Lung (tissue), 12 donors: ENCODE data around the gene GP9. TPM values are rescaled to one million over a fixed set of nuclear protein-coding genes. Genes with fewer than 3 reads are reported as not detected.

Source experiments
- ATAC-seq: fragments of 200-7000 bp; cut with Tn5 transposase; one replicate; pipeline ENCODE4 v1.9.1; 2020; ENCODE audit warnings: moderate number of reproducible peaks; ENCODE audit not compliant: insufficient read depth, low FRiP score
- DNase-seq, 3 donors: peaks; one replicate each; pipeline ENCODE4 v3.0.0-alpha.2; 2013 to 2017
- H3K27ac ChIP-seq, 2 donors: one replicate each; pipeline ENCODE4 v1.5.1; 2013; ENCODE audit warnings: mild to moderate bottlenecking in 2 of 2, moderate library complexity in 2 of 2, control low read depth in 1 of 2, inconsistent platforms in 1 of 2, low read depth in 1 of 2, low read length in 1 of 2
- H3K27me3 ChIP-seq, 3 donors: one replicate each; pipeline ENCODE4 v1.5.1; 2013; ENCODE audit warnings: low read length in 2 of 3; ENCODE audit not compliant: control insufficient read depth in 3 of 3, insufficient read depth in 3 of 3
- H3K36me3 ChIP-seq, 4 donors: one replicate each; pipeline ENCODE4 v1.5.1; 2013; ENCODE audit warnings: low read length in 4 of 4, mild to moderate bottlenecking in 1 of 4, moderate library complexity in 1 of 4; ENCODE audit not compliant: control insufficient read depth in 4 of 4, insufficient read depth in 4 of 4
- H3K4me1 ChIP-seq, 5 donors: one replicate each; pipeline ENCODE4 v1.5.1; 2013; ENCODE audit warnings: low read length in 5 of 5, mild to moderate bottlenecking in 2 of 5, moderate library complexity in 1 of 5; ENCODE audit not compliant: control insufficient read depth in 5 of 5, insufficient read depth in 5 of 5
- H3K4me3 ChIP-seq: one replicate; pipeline ENCODE4 v1.5.1; 2013; ENCODE audit warnings: mild to moderate bottlenecking, control low read depth, moderate library complexity
- H3K9ac ChIP-seq, 2 donors: one replicate each; pipeline ENCODE4 v1.5.1; 2013; ENCODE audit warnings: low read length in 2 of 2, control low read depth in 1 of 2; ENCODE audit not compliant: insufficient read depth in 1 of 2
- H3K9me3 ChIP-seq, 4 donors: one replicate each; pipeline ENCODE4 v1.5.1; 2013; ENCODE audit warnings: low read length in 3 of 4, mild to moderate bottlenecking in 1 of 4, moderate library complexity in 1 of 4; ENCODE audit not compliant: control insufficient read depth in 4 of 4, insufficient read depth in 3 of 4
- WGBS, 2 donors: extraction: QIAGEN DNeasy Blood & Tissue Kit; methylation state at CpG; one replicate each; pipeline ENCODE4 v1.1.7; 2013; 5-methylcytosine and 5-hydroxymethylcytosine counted together
- polyA plus RNA-seq, 2 donors: library from polyadenylated mRNA; stranded (reverse); fragments of 200-250 nt; gene quantifications; one replicate each; pipeline ENCODE4 v1.2.1, GENCODE V29; 2013
- total RNA-seq, 2 donors: library from RNA; depleted of rRNA in 1 of 2; stranded (reverse); fragments of >200 nt in 1 of 2; gene quantifications; one replicate each; pipeline ENCODE4 v1.2.1, GENCODE V29; 2014 to 2021
- TF ChIP-seq, protein P1 (sequence below): IDR thresholded peaks from 2 replicates; pipeline ENCODE4 v1.5.1; 2012; ENCODE audit warnings: mild to moderate bottlenecking; ENCODE audit errors: control extremely low read depth, extremely low read depth
- donor health status: control.
- donor health status: control.
- donor health status: Bipolar disorder and iron deficiency.
- donor health status: healthy.
- donor health status: DM: yes; HTN: yes; CAD: no.

Gene GP9
- total and polyA plus RNA-seq, 4 donors = 0.40 to 6.2 (median 2.2) TPM

DNA sequence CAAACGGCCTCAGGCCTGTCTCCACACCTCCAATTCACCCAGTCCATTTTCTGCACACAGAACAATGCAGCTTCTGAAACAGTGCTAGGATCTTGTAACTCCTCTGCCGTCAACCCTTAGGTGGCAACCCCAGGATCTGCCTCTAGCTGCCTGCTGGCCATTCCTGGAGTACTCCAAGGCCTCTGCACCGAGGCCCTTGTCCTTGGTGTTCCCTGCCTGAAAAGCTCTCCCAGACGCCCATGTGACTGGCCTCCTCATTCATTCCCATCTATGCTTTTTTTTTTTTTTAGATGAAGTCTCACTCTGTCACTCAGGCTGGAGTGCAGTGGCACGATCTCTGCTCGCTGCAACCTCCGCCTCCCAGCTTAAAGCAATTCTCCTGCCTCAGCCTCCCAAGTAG lies 42.7 kb downstream of the GP9 start:
- Histone ChIP-seq H3K27ac (no peak overlapping the region), H3K36me3 (peaks cover 0 to 10% (median 1%) of the 10 kb centered on the region in 4 donors), H3K4me3 (no peak overlapping the region), H3K9ac (no peak overlapping the region), H3K9me3 (no peaks in the 10 kb centered on the region), H3K4me1 (peaks cover 0 to 19% (median 0%) of the 10 kb centered on the region in 5 donors), H3K27me3 (no peaks in the 10 kb centered on the region)
- ATAC-seq (no peak), DNase-seq (no peak)
- TF ChIP-seq, protein P1, sequence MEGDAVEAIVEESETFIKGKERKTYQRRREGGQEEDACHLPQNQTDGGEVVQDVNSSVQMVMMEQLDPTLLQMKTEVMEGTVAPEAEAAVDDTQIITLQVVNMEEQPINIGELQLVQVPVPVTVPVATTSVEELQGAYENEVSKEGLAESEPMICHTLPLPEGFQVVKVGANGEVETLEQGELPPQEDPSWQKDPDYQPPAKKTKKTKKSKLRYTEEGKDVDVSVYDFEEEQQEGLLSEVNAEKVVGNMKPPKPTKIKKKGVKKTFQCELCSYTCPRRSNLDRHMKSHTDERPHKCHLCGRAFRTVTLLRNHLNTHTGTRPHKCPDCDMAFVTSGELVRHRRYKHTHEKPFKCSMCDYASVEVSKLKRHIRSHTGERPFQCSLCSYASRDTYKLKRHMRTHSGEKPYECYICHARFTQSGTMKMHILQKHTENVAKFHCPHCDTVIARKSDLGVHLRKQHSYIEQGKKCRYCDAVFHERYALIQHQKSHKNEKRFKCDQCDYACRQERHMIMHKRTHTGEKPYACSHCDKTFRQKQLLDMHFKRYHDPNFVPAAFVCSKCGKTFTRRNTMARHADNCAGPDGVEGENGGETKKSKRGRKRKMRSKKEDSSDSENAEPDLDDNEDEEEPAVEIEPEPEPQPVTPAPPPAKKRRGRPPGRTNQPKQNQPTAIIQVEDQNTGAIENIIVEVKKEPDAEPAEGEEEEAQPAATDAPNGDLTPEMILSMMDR = no peak
- WGBS, 2 donors = 86 to 90% methylated on average over 7 of the region's 7 CpGs

DNA sequence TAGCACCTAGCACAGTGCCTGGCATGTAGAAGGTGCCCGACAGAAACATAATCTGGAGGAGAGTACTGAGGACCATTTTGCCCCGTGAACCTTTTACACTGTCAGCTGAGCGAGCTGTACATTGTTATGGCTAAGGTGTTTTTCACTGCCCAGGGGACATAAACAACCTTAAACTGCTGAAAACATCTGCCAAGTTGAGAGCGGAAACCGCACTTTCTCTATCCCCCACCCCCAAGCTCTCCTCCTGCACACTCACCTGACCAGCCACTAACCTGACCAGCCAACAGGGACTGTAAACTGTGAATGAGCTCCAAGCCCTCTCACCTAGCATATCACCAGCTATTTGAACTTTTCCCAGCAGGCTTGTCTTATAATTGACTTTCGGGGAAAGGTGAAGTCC lies 43.5 kb downstream of the GP9 start:
- DNase-seq (no peak), ATAC-seq (no peak)
- Histone ChIP-seq H3K4me3 (no peak overlapping the region), H3K9me3 (no peaks in the 10 kb centered on the region), H3K27ac (no peak overlapping the region), H3K4me1 (peaks cover 0 to 19% (median 0%) of the 10 kb centered on the region in 5 donors), H3K9ac (no peak overlapping the region), H3K27me3 (no peaks in the 10 kb centered on the region), H3K36me3 (peaks cover 0 to 14% (median 3%) of the 10 kb centered on the region in 4 donors)
- TF ChIP-seq, protein P1 = no peak
- WGBS, 2 donors = 95 to 97% methylated on average over 6 of the region's 6 CpGs

DNA sequence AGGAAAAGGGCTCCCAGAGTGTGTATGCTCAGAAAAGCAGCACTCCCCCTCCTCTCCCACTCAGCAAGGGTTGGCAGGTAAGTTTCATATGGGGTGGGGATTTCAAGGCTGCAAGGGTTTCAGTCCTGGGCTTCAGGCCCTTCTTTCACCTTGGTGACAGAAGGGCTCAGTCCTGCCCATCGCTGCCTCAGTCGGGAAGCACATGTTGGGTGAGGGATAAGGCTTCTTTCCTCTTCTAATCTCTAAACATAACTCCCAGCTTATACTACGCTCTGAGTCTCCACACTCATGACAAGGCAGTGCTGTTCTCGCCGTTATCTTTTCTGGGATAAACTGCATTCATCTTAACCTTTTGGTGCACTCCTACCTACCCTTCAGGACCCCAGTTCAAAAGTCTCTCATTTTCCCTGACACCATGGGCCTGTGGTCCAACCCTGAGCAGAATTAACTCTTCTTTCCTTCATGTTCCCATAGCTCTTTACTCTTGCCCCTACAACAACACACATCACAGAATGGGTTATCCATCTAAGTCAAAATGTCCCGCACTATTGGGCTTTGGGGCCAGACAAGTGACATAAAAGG lies 44.0 kb downstream of the GP9 start:
- DNase-seq (no peak), ATAC-seq (no peak)
- H3K27me3 ChIP-seq = no peaks in the 10 kb centered on the region
- peaks cover 0 to 14% (median 3%) of the 10 kb centered on the region in 4 donors for H3K36me3 ChIP-seq
- peaks cover 0 to 19% (median 0%) of the 10 kb centered on the region in 5 donors for H3K4me1 ChIP-seq
- no peaks in the 10 kb centered on the region for H3K9me3 ChIP-seq
- H3K9ac ChIP-seq = no peak overlapping the region
- no peak overlapping the region for H3K4me3 ChIP-seq
- TF ChIP-seq, protein P1 = no peak
- WGBS, 2 donors = 85 to 95% methylated on average over 6 of the region's 6 CpGs
- H3K27ac ChIP-seq = no peak overlapping the region

DNA sequence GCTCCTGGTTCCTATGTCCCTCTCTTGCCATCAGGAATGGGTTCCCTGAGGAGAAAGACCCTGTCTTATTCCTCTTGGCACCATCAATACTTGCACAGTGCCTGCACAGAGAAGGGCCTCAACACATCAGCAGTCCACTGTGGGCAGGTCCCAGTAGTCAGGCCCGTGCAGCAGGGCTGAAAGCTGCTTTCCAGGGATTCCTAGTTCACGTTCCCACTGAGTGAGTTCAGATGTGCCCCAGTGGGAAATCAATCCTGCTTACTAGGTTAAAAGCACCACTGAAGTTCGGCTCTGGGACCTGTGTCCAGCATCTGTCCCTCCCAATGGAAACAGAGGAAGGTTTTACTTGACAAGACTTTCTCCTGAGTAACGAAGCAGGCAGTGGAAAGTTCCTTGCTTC lies 45.3 kb downstream of the GP9 start:
- 80 to 91% methylated on average over 4 of the region's 4 CpGs for WGBS, 2 donors
- Histone ChIP-seq H3K4me1 (peaks cover 0 to 19% (median 0%) of the 10 kb centered on the region in 5 donors), H3K27me3 (no peaks in the 10 kb centered on the region), H3K4me3 (no peak overlapping the region), H3K9me3 (no peaks in the 10 kb centered on the region), H3K9ac (no peak overlapping the region), H3K36me3 (peaks cover 0 to 14% (median 3%) of the 10 kb centered on the region in 4 donors), H3K27ac (no peak overlapping the region)
- DNase-seq = no peak
- TF ChIP-seq, protein P1 = no peak
- no peak for ATAC-seq
